22Rv1 (cell line): Measurements from ENCODE around the gene HOXC10.

Experiments used
- H3K27ac ChIP-seq: fragments of 450-650 bp; 2 replicates; pipeline ENCODE4 v1.5.1; 2017
- CTCF ChIP-seq: fragments of 450-650 bp; IDR thresholded peaks from 2 replicates; pipeline ENCODE4 v1.5.1; 2017; ENCODE audit warnings: mild to moderate bottlenecking
- ZFX ChIP-seq: fragments of 450-650 bp; IDR thresholded peaks from 2 replicates; pipeline ENCODE4 v1.6.1; 2017; ENCODE audit warnings: antibody characterized with exemption, borderline replicate concordance

HOXC10 gene

GRCh38 chr12:53972722-53973235, 12.2 kb upstream of the HOXC10 start, which contains the start of gene HOXC11:
HOXC11 (plus strand) TSS chr12:53973126; CDS start chr12:53973242, 116 bp downstream.
- H3K27ac ChIP-seq = peak within 1 kb of the TSS; percentile 72
- TF ChIP-seq CTCF (no peak), ZFX (no peak)

- H3K27ac ChIP-seq = peak overlapping the region; percentile 72
- TF ChIP-seq ZFX = no peak
- TF ChIP-seq CTCF = no peak
These were observed 11.5 kb upstream of the HOXC10 start for GRCh38 chr12:53973236-53974042.

- H3K27ac ChIP-seq = peak within 1 kb of the TSS; percentile 72
- TF ChIP-seq ZFX (no peak), CTCF (no peak)
These were observed 10.6 kb upstream of the HOXC10 start, which contains the start of gene HOTAIR for GRCh38 chr12:53974084-53975063. HOTAIR (minus strand) TSS chr12:53974954.

GRCh38 chr12:53975064-53975471, 9.9 kb upstream of the HOXC10 start:
- TF ChIP-seq CTCF = no peak
- TF ChIP-seq ZFX = no peak
- H3K27ac ChIP-seq = peak overlapping the region; percentile 72

- TF ChIP-seq CTCF (no peak), ZFX (no peak)
- peak overlapping the region; percentile 72 for H3K27ac ChIP-seq
These were observed 9.3 kb upstream of the HOXC10 start for GRCh38 chr12:53975479-53976152.

- peak overlapping the region; percentile 91 for H3K27ac ChIP-seq
- TF ChIP-seq CTCF (no peak), ZFX (no peak)
These were observed 8.6 kb upstream of the HOXC10 start for GRCh38 chr12:53976172-53976822.
